ENCODE measurements around the gene NT5C2. TPM values are rescaled to one million over a fixed set of nuclear protein-coding genes. Genes with fewer than 3 reads are reported as not detected.
"Not testable (repeated sequence)": the region's sequence is repeated elsewhere in the genome, so short reads cannot be mapped to it uniquely, and the experiment has no call there.

Gene NT5C2
- polyA plus RNA-seq, 1 donor, result 134 TPM

DNA sequence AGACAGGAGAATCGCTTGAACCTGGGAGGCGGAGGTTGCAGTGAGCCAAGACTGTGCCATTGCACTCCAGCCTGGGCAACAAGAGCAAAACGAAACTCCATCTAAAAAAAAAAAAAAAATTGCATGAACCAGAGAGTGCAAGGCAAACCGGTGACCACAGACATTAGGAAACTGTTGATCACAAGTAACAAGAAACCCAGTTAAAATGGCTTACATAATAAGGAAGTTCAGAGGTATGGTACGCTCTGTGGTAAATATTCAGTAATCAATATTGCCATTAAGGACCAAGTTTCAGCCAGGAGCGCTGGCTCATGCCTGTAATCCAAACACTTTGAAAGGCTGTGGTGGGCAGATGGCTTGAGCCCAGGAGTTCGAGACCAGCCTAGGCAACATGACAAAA lies 9.2 kb upstream of the NT5C2 start:
- no peak for DNase-seq (ENCODE audit: low read depth)

DNA sequence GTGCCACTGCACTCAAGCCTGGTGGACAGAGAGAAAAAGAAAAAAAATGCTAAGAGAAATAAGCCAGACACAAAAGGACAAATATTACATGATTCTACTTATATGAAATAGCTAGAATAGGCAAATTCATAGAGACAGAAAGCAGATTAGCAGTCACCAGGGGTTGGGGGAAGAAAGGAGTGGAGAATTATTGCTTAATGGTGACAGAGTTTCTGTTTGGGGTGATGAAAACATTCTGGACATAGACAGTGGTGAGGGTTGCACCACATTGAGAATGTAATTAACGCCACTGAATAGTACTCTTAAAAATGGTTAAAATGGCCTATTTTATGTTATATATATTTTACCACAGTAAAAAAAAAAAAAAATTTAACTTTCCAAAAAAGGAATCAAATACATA lies 6.4 kb upstream of the NT5C2 start:
- DNase-seq (ENCODE audit: low read depth), result no peak

DNA sequence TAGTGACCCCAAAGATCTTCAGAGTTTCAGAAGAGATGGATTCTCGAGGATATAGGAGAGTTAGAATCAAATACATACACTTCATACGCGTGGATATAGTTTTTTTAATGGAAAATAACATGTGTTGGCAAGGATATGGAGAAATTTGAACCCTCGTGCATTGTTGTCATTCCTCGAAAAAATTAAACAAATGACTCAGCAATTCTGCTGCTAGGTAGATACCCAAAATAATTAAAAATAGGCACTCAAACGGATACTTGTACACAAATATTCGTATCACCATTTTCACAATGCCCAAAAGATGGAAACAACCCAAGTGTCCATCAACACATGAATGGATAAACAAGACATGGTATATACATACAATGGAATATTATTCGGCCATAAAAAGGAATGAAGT lies 5.6 kb upstream of the NT5C2 start:
- DNase-seq (ENCODE audit: low read depth), result no peak

DNA sequence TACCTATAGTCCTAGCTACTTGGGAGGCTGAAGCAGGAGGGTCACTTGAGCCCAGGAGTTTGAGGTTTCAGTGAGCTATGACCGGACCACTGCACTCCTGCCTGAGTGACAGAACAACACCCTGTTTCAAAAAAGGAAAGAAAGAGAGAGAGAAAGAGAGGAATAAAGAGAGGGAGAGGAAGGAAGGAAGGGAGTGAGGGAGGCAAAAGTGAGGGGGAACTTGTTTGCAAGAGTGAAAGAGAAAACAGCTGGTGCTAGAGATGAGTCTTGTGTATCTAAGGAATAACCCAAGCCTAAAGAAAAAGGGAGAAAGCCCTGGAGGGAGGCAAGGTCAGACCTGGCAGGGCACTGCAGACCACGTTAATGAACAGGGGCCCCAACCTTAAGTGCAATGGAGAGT lies 4.8 kb upstream of the NT5C2 start:
- DNase-seq (ENCODE audit: low read depth), result no peak

DNA sequence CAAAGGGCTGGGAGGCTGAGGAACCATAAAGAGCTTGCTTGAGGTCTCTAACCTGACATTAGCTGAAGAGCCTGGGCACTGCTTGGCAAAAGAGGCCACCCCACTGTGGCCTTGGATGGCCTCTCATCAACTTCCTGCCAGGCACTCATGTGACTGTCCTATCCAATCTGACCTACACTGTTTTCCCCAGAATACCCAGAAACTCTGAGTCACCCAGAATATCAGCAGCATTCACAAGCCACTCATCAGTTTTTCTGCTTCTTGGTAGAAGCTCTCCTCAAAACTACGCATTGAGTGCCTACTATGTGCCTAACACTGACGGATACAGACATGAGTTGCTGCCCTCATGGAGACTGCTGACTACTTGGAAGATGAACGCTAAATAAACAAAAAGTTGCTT lies 4.1 kb upstream of the NT5C2 start:
- no peak for DNase-seq (ENCODE audit: low read depth)

DNA sequence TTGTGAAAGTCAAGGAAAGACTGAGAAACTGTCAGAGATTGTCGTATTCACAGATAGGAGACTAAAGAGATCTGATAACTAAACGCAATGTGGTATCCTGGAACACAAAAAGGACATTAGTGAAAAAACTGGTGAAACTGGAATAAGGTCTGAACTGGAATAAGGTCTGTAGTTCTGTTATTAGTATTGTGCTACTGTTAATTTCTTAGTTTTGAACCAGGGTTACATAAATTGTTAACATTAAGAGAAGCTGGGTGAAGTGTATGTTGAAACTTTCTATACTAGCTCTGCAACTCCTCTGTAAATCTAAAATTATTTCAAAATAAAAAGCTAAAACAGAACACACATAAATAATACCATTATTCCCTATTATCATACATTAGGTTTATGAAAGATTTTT lies 3.4 kb upstream of the NT5C2 start:
- DNase-seq (ENCODE audit: low read depth), result no peak

DNA sequence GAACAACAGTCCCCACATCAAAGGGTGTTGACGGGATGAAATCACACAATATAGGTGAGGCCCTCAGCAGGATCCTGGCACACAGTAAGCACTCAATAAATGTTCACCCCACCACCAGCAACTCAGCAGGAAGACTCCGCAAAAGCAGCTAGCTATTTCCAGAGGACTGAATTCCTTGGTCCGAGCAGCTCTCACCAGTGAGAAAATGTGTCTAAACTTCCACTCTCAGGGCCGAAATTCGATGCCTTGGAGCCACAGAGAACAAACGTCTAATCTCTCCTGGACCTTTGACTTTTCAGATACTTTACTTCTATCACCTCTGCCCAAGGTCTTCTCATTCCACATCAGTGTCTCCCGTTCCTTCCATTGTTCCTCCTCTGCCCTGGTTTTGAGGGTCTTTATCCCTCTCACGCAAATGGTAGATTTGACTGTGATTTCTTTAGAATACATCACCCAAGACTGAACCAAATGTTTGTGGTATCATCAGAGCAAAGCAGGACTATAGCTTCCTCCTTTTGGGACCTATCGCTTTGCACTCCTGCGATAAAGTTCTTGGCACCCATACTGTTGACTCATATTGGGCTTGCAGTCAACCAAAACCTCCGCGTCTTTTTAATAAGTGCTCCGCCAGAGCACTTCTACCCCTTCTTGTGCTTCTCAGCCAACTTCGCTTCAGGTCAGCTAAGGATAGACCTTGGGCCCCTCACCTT lies 903 bp upstream of the NT5C2 start:
- no peak for DNase-seq (ENCODE audit: low read depth)

DNA sequence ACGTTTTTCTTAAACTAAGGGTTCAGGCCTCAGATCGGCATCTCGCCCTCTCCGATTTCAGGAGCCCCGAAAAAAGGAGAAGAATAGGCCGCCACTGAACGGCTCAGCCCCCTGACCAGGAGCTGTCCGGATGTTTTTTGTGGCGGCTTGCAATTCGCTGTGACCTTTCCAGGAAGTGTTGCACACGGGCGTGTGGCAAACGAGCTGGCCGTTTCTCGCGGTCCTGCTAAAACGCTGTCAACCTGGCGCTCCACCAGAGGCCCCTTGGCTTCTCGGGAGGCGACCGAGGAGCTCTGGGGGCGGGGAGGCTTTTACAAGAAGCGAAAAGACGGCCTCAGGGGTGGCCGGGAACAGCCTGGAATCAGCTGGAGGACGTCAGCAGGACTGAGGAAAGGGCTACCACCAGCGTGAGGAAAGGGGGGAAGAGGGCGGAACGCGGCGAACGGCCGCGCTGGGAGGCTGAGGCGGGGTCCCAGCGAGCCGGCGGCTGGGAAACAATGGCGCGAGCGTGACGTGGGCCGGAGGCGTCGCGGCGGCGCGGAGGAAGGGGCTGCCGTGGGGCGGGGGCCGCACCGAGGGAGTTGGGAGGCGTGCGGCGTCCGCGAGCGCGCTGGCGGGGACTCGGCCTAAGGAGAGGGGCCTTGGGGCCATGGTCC lies 493 bp downstream of the NT5C2 start:
- peak; percentile 50 for DNase-seq (ENCODE audit: low read depth)

DNA sequence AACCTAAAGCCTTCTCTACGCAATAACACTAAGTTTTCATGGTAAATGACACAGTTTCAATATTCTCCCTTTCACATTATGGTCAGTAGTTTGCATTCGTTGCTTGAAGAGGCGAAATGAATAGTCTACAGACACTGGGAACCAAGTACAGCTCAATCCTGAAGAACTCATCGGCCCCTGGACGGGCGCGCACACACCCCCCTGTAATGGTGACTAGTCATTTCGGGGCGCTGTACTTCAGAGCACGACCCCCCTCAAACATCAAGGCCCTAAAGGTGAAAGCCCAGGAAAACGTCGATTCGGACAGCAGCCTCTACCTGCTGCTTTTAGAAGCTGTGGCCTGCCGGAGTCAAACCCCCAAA lies 1.0 kb downstream of the NT5C2 start:
- no peak for DNase-seq (ENCODE audit: low read depth)

DNA sequence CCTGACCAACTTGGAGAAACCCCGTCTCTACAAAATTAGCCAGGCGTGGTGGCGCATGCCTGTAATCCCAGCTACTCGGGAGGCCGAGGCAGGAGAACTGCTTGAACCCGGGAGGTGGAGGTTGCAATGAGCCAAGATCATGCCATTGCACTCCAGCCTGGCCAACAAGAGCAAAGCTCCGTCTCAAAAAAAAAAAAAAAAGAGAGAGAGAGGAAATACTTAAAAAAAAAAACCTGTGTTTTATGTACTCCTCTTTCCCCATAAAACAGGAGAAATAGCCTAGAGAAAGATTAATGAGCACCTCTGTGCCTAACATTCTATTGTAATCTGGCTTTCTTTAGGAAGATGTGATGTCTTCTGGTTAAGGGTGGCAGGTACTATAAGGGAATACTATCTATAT lies 1.9 kb downstream of the NT5C2 start:
- DNase-seq (ENCODE audit: low read depth), result not testable (repeated sequence)

DNA sequence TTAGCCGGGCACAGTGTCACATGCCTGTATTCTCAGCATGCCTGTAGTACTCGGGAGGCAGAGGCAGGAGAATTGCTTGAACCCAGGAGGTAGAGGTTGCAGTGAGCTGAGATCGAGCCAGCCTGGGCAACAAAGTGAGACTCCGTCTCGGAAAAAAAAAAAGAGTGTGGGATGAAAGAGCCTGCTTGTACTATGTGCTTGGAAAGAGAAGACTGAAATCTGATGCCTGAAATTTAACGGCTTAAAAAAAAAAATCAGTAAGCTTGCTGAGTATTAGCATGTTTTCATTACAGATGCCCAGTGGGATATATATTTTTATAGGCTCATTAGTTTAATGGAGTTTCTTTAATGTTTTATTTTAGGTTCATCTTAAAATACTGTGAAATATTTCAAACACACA lies 4.2 kb downstream of the NT5C2 start:
- DNase-seq (ENCODE audit: low read depth), result no peak

DNA sequence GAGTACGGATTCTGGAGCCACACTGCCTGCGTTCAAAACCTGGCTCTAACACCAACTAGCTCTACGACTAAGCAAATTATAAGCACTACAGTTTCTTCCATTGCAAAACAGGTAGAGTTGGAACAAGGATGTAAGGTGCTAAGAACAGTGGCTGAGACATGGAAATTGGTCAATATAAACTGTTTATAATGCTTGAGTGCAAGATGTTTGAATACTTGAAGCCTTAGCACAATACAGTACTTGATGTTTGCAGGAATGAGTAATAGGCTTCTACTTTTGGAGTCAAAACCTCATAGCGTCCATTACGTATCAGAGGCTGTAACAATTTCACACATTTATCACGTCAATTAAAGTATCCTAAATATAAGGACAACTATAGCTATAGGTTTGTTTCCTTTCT lies 6.9 kb downstream of the NT5C2 start:
- DNase-seq (ENCODE audit: low read depth), result no peak

DNA sequence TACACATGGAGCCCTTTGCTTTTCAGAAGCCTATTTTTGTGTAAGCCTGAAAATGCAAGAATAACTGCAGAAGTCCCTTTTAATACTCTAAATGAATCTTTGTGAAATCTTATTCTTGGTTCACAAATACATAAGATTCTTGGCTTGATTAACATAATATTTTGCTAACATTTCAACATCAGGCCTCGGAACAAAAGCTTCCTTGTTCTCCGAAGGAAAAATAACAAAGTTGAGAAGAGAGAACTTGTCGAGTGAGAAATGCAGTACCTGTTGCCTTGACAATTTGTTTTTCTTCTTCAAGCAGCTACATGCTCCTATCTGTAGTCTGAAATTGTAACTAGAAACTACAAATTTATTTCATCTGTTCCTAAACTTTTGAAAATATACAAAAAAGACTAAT lies 8.5 kb downstream of the NT5C2 start:
- DNase-seq (ENCODE audit: low read depth), result no peak

DNA sequence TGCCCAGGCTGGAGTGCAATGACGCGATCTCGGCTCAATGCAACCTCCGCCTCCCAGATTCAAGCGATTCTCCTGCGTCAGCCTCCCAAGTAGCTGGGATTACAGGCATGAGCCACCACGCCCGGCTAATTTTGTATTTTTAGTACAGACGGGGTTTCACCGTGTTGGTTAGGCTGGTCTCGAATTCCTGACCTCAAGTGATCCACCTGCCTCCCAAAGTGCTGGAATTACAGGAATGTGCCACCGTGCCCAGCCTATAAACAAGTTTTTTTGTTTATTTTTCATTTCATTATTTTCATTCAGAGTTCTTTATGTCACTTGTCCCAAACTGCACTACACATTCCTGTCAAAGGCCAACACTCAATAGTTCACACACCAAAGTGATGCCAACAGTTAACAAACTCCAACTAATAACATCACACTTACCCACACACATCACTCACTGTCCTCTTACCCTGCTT lies 9.1 kb downstream of the NT5C2 start:
- not testable (repeated sequence) for DNase-seq (ENCODE audit: low read depth)

DNA sequence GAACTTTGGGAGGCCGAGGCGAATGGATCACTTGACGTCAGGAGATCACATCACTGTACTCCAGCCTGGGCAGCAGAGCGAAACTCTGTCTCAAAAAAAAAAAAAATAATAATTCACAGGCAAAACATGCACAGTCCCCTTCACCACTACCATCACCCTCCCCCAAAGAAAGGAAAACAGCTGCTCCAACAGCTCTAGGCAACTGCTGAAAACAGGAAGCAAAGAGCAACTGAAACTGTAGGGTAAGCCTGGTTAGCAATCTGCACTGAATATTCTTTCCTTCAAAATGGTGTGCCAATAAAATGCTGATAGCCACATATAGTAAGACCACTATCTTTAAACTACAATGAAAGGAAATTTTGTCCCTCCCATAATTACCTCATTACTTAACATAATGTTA lies 11.8 kb downstream of the NT5C2 start:
- DNase-seq (ENCODE audit: low read depth), result no peak

DNA sequence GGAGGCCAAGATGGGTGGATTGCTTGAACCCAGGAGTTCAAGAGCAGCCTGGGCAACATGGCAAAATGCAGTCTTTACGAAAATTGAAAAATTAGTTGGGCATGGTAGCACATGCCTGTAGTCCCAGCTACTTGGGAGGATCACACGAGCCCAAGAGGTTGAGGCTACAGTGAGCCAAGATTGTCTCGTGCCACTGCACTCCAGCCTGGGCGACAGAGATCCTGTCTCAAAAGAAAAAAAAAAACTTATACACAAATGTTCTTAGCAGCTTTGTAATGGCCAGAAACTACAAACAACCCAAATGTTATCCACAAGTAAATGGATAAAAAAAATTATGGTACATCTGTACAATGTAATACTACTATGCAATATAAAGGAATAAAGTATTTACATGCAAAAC lies 12.6 kb downstream of the NT5C2 start:
- DNase-seq (ENCODE audit: low read depth), result no peak

DNA sequence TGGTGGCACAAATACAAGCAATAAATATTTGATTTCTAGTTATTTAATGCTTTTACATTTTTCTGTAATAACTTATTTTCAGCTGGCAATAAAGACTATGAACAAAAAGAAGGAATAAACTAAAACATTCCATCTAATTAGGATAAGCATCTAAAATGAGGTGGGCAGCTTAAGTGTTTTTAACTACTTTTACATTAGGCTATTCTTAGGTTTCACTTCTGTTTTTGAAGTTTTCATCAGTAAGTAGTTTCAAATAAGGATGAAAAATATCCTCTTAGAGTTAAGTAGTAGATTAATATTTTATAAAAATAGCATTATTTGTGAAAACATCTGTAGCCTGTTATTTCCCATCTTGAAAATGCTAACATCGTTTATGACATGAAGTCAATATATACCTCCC lies 15.9 kb downstream of the NT5C2 start:
- DNase-seq (ENCODE audit: low read depth), result no peak

DNA sequence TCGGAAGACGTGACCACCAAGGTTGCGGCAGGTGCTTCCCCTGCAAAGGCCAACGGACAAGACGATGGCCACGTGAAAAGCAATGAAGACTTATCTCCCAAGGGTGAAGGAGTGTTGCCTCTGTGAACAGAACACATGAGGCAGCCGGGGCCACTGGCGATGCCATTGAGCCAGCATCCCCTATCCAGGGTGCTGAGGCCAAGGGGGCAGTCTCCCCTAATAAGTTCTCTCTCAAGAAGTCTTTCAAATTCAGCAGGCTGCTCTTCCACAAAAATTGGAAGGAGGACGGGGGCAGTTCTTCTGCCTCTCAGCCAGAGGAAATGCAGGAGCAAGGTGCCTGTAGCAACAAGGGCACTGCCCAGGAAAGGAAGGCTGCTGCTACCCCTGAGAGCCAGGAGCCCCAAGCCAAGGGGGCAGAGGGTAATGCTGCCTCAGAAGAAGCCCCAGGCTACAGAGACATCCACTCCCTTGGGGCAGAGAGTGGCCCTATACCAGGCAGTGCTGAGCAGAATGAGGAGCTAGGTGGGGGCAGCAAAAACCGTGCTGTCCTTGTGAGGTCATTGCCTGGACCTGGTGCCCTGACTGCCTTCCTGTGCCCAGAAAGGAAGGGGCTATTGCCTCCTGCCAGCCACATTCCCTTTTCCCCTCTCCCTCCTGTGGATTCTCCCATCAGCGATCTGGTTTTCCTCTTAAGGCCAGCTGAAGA lies 17.3 kb downstream of the NT5C2 start:
- no peak for DNase-seq (ENCODE audit: low read depth)

DNA sequence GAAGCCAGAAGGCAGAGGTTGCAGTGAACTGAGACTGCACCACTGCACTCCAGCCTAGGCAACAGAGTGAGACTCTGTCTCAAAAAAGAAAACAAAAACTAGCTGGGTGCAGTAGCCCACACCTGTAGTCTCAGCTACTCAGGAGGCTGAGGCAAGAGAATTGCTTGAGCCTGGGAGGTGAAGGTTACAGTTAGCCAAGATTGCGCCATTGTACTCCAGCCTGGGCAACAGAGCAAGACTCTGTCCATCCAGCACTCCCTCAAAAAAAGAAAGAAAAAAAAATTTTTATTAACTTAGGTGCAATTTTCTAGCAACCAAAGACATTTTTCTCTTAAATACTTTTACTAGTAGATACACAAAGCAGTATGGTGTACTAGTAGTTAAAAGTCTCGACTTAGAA lies 18.7 kb downstream of the NT5C2 start:
- DNase-seq (ENCODE audit: low read depth), result not testable (repeated sequence)

DNA sequence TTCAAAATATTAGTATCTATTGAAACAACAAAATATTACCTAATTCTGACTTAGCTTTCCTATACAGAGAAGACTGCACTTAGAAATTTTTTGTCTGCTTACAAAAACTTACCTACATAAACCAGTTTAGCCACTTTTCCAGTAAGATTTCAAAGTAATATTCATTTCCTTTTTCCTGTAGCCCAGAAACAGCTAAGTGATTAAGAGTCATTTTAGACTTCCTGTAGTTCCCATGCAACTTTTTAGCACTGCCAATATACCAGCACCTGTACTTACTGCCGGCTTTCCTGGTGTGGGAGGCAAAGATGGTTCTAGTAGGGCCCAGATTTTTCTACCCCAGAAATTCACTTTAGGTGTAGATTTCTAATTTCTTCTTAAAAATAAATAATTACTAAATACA lies 21.8 kb downstream of the NT5C2 start:
- no peak for DNase-seq (ENCODE audit: low read depth)

DNA sequence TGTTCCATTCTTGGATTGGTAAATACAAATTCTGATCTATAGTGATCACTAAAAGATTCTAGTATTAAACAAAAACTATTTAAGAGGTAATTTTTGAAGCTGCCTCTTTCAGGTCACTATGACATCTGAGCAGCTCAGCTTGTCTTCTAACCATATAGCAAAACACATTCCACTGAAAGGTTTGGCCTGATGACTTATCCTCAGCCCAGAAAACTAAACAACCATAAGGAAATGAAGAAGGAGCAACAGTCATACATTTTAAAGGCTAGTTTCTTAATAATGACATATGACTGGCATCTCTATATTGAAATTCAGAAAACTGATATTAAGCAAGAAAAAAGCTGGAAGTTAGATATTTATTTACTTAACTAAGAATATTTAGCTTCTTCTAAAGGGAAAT lies 24.6 kb downstream of the NT5C2 start:
- DNase-seq (ENCODE audit: low read depth), result no peak

DNA sequence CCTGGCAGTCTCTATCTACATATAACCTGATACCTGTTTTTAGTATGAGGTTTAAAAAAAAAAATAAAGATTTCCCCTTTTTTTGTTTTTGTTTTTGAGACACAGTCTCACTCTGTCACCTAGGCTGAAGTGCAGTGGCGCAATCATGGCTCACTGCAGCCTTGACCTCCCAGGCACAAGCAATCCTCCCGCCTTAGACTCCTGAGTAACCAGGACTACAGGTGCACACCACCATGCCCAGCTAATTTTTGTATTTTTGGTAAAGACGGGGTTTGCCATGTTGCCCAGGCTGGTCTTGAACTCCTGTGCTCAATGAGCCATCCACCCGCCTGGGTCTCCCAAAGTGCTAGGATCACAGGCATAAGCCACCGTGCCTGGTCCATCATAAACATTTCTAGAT lies 25.5 kb downstream of the NT5C2 start:
- DNase-seq (ENCODE audit: low read depth), result not testable (repeated sequence)

DNA sequence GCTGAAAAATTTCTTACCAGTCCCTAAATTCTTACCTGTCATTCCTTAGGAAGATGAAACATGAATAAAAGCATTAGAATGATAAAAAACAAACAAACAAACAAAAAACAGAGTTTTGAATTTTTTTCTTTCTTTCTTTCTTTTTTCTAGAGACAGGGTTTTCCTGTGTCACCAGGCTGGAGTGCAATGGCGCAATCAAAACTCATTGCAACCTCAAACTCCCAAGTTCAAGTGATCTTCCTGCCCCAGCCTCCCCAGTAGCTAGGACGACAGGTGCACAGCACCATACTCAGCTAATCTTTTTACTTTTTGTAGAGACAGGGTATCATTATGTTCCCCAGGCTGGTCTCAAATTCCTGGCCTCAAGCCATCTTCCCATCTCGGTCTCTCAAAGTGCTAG lies 26.5 kb downstream of the NT5C2 start:
- no peak for DNase-seq (ENCODE audit: low read depth)

Data from forelimb muscle (tissue), 1 donor.